Measurements from ENCODE around the gene OR52N4.
"Not testable (repeated sequence)": the region's sequence is repeated elsewhere in the genome, so short reads cannot be mapped to it uniquely, and the experiment has no call there.

The OR52N4 gene

GRCh38 chr11:5753943-5754342, at the start of gene OR52N4:
TSS of gene OR52N4 (plus strand) at chr11:5754243. CDS start at chr11:5754741, 498 bp downstream.
- Histone ChIP-seq H3K36me3 (ENCODE audit: control insufficient read depth, insufficient read depth, low read length) (no peaks in the 10 kb centered on the region), H3K27ac (ENCODE audit: low read depth, low read length) (no peak within 1 kb of the TSS), H3K4me3 (ENCODE audit: low read depth, low read length) (no peak within 1 kb of the TSS), H3K27me3 (ENCODE audit: control insufficient read depth, insufficient read depth, low read length) (no peaks in the 10 kb centered on the region), H3K4me1 (ENCODE audit: control insufficient read depth, insufficient read depth, low read length) (no peaks in the 10 kb centered on the region), H3K9me3 (ENCODE audit: control insufficient read depth, insufficient read depth, low read length) (no peaks in the 10 kb centered on the region), H3K9ac (ENCODE audit: low read depth, low read length) (no peak within 1 kb of the TSS)

- Histone ChIP-seq H3K27me3 (ENCODE audit: control insufficient read depth, insufficient read depth, low read length) (no peaks in the 10 kb centered on the region), H3K4me3 (ENCODE audit: low read depth, low read length) (no peak overlapping the region), H3K4me1 (ENCODE audit: control insufficient read depth, insufficient read depth, low read length) (no peaks in the 10 kb centered on the region), H3K27ac (ENCODE audit: low read depth, low read length) (no peak overlapping the region), H3K36me3 (ENCODE audit: control insufficient read depth, insufficient read depth, low read length) (peaks cover 51% of the 10 kb centered on the region), H3K9ac (ENCODE audit: low read depth, low read length) (no peak overlapping the region), H3K9me3 (ENCODE audit: control insufficient read depth, insufficient read depth, low read length) (no peaks in the 10 kb centered on the region)
These were observed 48.4 kb upstream of the OR52N4 start for GRCh38 chr11:5705688-5706087.

GRCh38 chr11:5712507-5712906, 41.5 kb upstream of the OR52N4 start:
- Histone ChIP-seq H3K9me3 (ENCODE audit: control insufficient read depth, insufficient read depth, low read length) (no peaks in the 10 kb centered on the region), H3K27ac (ENCODE audit: low read depth, low read length) (no peak overlapping the region), H3K4me3 (ENCODE audit: low read depth, low read length) (no peak overlapping the region), H3K4me1 (ENCODE audit: control insufficient read depth, insufficient read depth, low read length) (no peaks in the 10 kb centered on the region), H3K9ac (ENCODE audit: low read depth, low read length) (no peak overlapping the region), H3K36me3 (ENCODE audit: control insufficient read depth, insufficient read depth, low read length) (peaks cover 17% of the 10 kb centered on the region), H3K27me3 (ENCODE audit: control insufficient read depth, insufficient read depth, low read length) (no peaks in the 10 kb centered on the region)

GRCh38 chr11:5713695-5714094, 40.3 kb upstream of the OR52N4 start:
- peaks cover 7% of the 10 kb centered on the region; the same call in 1 of the 2 replicates for H3K36me3 ChIP-seq (ENCODE audit: control insufficient read depth, insufficient read depth, low read length)
- H3K4me1 ChIP-seq (ENCODE audit: control insufficient read depth, insufficient read depth, low read length) = no peaks in the 10 kb centered on the region
- H3K9ac ChIP-seq (ENCODE audit: low read depth, low read length) = no peak overlapping the region
- no peak overlapping the region for H3K27ac ChIP-seq (ENCODE audit: low read depth, low read length)
- no peaks in the 10 kb centered on the region for H3K27me3 ChIP-seq (ENCODE audit: control insufficient read depth, insufficient read depth, low read length)
- no peaks in the 10 kb centered on the region for H3K9me3 ChIP-seq (ENCODE audit: control insufficient read depth, insufficient read depth, low read length)
- H3K4me3 ChIP-seq (ENCODE audit: low read depth, low read length) = no peak overlapping the region

- H3K4me1 ChIP-seq (ENCODE audit: control insufficient read depth, insufficient read depth, low read length); H3K36me3 ChIP-seq (ENCODE audit: control insufficient read depth, insufficient read depth, low read length); H3K9me3 ChIP-seq (ENCODE audit: control insufficient read depth, insufficient read depth, low read length); H3K27me3 ChIP-seq (ENCODE audit: control insufficient read depth, insufficient read depth, low read length); H3K9ac ChIP-seq (ENCODE audit: low read depth, low read length); H3K4me3 ChIP-seq (ENCODE audit: low read depth, low read length); H3K27ac ChIP-seq (ENCODE audit: low read depth, low read length): not testable (repeated sequence)
These were observed 37.5 kb upstream of the OR52N4 start for GRCh38 chr11:5716518-5716917.

- Histone ChIP-seq H3K27me3 (ENCODE audit: control insufficient read depth, insufficient read depth, low read length) (no peaks in the 10 kb centered on the region), H3K4me3 (ENCODE audit: low read depth, low read length) (no peak overlapping the region)
These were observed 34.1 kb upstream of the OR52N4 start for GRCh38 chr11:5719703-5720495.

GRCh38 chr11:5722622-5723021, 31.4 kb upstream of the OR52N4 start:
- no peaks in the 10 kb centered on the region for H3K9me3 ChIP-seq (ENCODE audit: control insufficient read depth, insufficient read depth, low read length)
- H3K27me3 ChIP-seq (ENCODE audit: control insufficient read depth, insufficient read depth, low read length) = no peaks in the 10 kb centered on the region
- no peak overlapping the region for H3K9ac ChIP-seq (ENCODE audit: low read depth, low read length)
- H3K27ac ChIP-seq (ENCODE audit: low read depth, low read length) = no peak overlapping the region
- H3K4me3 ChIP-seq (ENCODE audit: low read depth, low read length) = no peak overlapping the region
- no peaks in the 10 kb centered on the region for H3K36me3 ChIP-seq (ENCODE audit: control insufficient read depth, insufficient read depth, low read length)
- no peaks in the 10 kb centered on the region for H3K4me1 ChIP-seq (ENCODE audit: control insufficient read depth, insufficient read depth, low read length)

More at GRCh38 chr11:5719703-5720495, 34.1 kb upstream of the OR52N4 start:
- Histone ChIP-seq H3K9me3 (ENCODE audit: control insufficient read depth, insufficient read depth, low read length) (no peaks in the 10 kb centered on the region), H3K4me1 (ENCODE audit: control insufficient read depth, insufficient read depth, low read length) (no peaks in the 10 kb centered on the region), H3K36me3 (ENCODE audit: control insufficient read depth, insufficient read depth, low read length) (no peaks in the 10 kb centered on the region), H3K9ac (ENCODE audit: low read depth, low read length) (no peak overlapping the region), H3K27ac (ENCODE audit: low read depth, low read length) (no peak overlapping the region)

GRCh38 chr11:5726351-5726750, 27.7 kb upstream of the OR52N4 start:
- Histone ChIP-seq H3K4me3 (ENCODE audit: low read depth, low read length) (no peak overlapping the region), H3K9me3 (ENCODE audit: control insufficient read depth, insufficient read depth, low read length) (no peaks in the 10 kb centered on the region), H3K27ac (ENCODE audit: low read depth, low read length) (no peak overlapping the region), H3K4me1 (ENCODE audit: control insufficient read depth, insufficient read depth, low read length) (no peaks in the 10 kb centered on the region), H3K9ac (ENCODE audit: low read depth, low read length) (no peak overlapping the region), H3K27me3 (ENCODE audit: control insufficient read depth, insufficient read depth, low read length) (no peaks in the 10 kb centered on the region), H3K36me3 (ENCODE audit: control insufficient read depth, insufficient read depth, low read length) (no peaks in the 10 kb centered on the region)

- no peak overlapping the region for H3K9ac ChIP-seq (ENCODE audit: low read depth, low read length)
- H3K27ac ChIP-seq (ENCODE audit: low read depth, low read length) = no peak overlapping the region
- no peaks in the 10 kb centered on the region for H3K27me3 ChIP-seq (ENCODE audit: control insufficient read depth, insufficient read depth, low read length)
- H3K9me3 ChIP-seq (ENCODE audit: control insufficient read depth, insufficient read depth, low read length) = no peaks in the 10 kb centered on the region
- H3K4me1 ChIP-seq (ENCODE audit: control insufficient read depth, insufficient read depth, low read length) = no peaks in the 10 kb centered on the region
- H3K4me3 ChIP-seq (ENCODE audit: low read depth, low read length) = no peak overlapping the region
- no peaks in the 10 kb centered on the region for H3K36me3 ChIP-seq (ENCODE audit: control insufficient read depth, insufficient read depth, low read length)
These were observed 26.4 kb upstream of the OR52N4 start for GRCh38 chr11:5727691-5728090.

GRCh38 chr11:5736396-5736795, 17.6 kb upstream of the OR52N4 start, which contains the start of gene OR56B1:
TSS of gene OR56B1 (plus strand) at chr11:5736448. CDS start at chr11:5736517, 69 bp downstream.
- H3K27me3 ChIP-seq (ENCODE audit: control insufficient read depth, insufficient read depth, low read length) = no peaks in the 10 kb centered on the region
- no peaks in the 10 kb centered on the region for H3K4me1 ChIP-seq (ENCODE audit: control insufficient read depth, insufficient read depth, low read length)

GRCh38 chr11:5737091-5737490, 17.0 kb upstream of the OR52N4 start:
- H3K36me3 ChIP-seq (ENCODE audit: control insufficient read depth, insufficient read depth, low read length) = no peaks in the 10 kb centered on the region
- no peak overlapping the region for H3K9ac ChIP-seq (ENCODE audit: low read depth, low read length)
- H3K27me3 ChIP-seq (ENCODE audit: control insufficient read depth, insufficient read depth, low read length) = no peaks in the 10 kb centered on the region
- no peaks in the 10 kb centered on the region for H3K9me3 ChIP-seq (ENCODE audit: control insufficient read depth, insufficient read depth, low read length)
- H3K27ac ChIP-seq (ENCODE audit: low read depth, low read length) = no peak overlapping the region
- H3K4me3 ChIP-seq (ENCODE audit: low read depth, low read length) = no peak overlapping the region
- no peaks in the 10 kb centered on the region for H3K4me1 ChIP-seq (ENCODE audit: control insufficient read depth, insufficient read depth, low read length)

More at GRCh38 chr11:5736396-5736795, 17.6 kb upstream of the OR52N4 start, which contains the start of gene OR56B1:
- Histone ChIP-seq H3K9me3 (ENCODE audit: control insufficient read depth, insufficient read depth, low read length) (no peaks in the 10 kb centered on the region), H3K27ac (ENCODE audit: low read depth, low read length) (no peak within 1 kb of the TSS), H3K36me3 (ENCODE audit: control insufficient read depth, insufficient read depth, low read length) (no peaks in the 10 kb centered on the region), H3K4me3 (ENCODE audit: low read depth, low read length) (no peak within 1 kb of the TSS), H3K9ac (ENCODE audit: low read depth, low read length) (no peak within 1 kb of the TSS)
